Stomach smooth muscle (tissue), 2 donors: ENCODE measurements around the gene BTN1A1.

Experiments used
- H3K27ac ChIP-seq: one replicate; pipeline ENCODE4 v1.7.0; 2013; ENCODE audit warnings: mild to moderate bottlenecking, low read length, inconsistent platforms
- H3K27me3 ChIP-seq, 2 donors: one replicate each; pipeline ENCODE4 v1.7.0; 2013; ENCODE audit warnings: low read length in 2 of 2; ENCODE audit not compliant: insufficient read depth in 2 of 2, control insufficient read depth in 1 of 2
- H3K36me3 ChIP-seq, 2 donors: one replicate each; pipeline ENCODE4 v1.7.0; 2013; ENCODE audit warnings: low read length in 2 of 2; ENCODE audit not compliant: control insufficient read depth in 2 of 2, insufficient read depth in 2 of 2
- H3K4me1 ChIP-seq: one replicate; pipeline ENCODE4 v1.7.0; 2013; ENCODE audit warnings: low read length; ENCODE audit not compliant: control insufficient read depth, insufficient read depth
- H3K4me3 ChIP-seq, 2 donors: one replicate each; pipeline ENCODE4 v1.7.0; 2013; ENCODE audit warnings: low read length in 2 of 2
- H3K9ac ChIP-seq, 2 donors: one replicate each; pipeline ENCODE4 v1.7.0; 2013; ENCODE audit warnings: low read length in 2 of 2, mild to moderate bottlenecking in 1 of 2
- H3K9me3 ChIP-seq, 2 donors: one replicate each; pipeline ENCODE4 v1.7.0; 2013; ENCODE audit warnings: low read length in 2 of 2; ENCODE audit not compliant: control insufficient read depth in 2 of 2
- donor health status: healthy.
- donor health status: Pancreatic carcinoma.

Gene BTN1A1

DNA sequence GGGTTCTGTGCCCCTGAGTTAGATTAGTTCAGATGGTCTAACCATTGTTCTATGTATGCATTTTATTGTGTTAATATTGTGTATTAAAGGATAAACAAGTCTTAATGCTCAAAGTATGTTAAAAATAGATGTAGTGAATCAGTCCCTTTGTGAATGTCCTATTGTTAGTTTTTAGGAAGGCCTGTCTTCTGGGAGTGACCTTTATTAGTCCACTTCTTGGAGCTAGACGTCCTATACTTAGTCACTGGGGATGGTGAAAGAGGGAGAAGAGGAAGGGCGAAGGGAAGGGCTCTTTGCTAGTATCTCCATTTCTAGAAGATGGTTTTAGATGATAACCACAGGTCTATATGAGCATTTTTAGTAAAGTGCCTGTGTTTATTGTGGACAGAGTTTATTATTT is 25.7 kb downstream of the BTN1A1 start:
- Histone ChIP-seq H3K4me1 (peaks cover 6% of the 10 kb centered on the region), H3K4me3 (no peak overlapping the region), H3K36me3 (no peaks in the 10 kb centered on the region), H3K27ac (no peak overlapping the region), H3K9ac (no peak overlapping the region), H3K9me3 (no peaks in the 10 kb centered on the region), H3K27me3 (no peaks in the 10 kb centered on the region)

DNA sequence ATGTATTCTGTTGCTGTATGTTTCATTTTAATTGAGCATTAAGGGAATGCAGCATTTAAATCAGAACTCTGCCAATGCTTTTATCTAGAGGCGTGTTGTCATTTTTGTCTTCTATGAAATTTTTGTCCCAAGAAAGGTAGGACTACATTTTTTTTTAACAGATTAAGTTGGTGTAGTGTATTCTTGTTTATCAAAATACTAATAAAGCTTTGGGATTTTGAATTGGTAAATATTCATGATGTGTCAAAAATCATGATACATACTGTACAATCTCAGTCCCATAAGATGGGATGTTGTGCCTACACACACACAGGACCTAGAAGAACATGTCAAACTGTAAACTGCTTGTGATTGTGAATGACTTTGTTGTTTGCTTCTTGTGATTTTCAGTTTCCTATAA is 26.8 kb downstream of the BTN1A1 start:
- H3K27ac ChIP-seq: no peak overlapping the region
- no peaks in the 10 kb centered on the region for H3K36me3 ChIP-seq
- no peaks in the 10 kb centered on the region for H3K9me3 ChIP-seq
- no peak overlapping the region for H3K9ac ChIP-seq
- H3K27me3 ChIP-seq: no peaks in the 10 kb centered on the region
- H3K4me1 ChIP-seq: peaks cover 6% of the 10 kb centered on the region
- no peak overlapping the region for H3K4me3 ChIP-seq

DNA sequence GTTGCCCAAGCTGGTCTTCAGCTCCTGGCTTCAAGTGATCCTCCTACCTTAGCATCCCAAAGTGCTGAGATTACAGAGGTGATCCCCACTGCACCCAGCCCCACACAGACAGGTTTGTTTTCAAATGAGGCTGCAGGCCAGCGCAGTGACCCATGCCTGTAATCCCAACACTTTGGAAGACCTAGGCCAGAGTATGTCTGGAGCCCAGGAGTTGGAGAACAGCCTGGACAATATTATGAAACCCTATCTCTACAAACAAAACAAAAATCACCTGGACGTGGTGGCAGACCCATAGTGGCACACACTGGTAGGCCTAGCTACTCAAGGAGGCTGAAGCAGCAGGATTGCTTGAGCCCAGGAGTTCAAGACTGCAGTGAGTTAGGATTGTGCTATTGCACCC is 30.1 kb downstream of the BTN1A1 start:
- H3K4me1 ChIP-seq: no peaks in the 10 kb centered on the region
- no peaks in the 10 kb centered on the region for H3K36me3 ChIP-seq
- no peak overlapping the region for H3K9ac ChIP-seq
- H3K27me3 ChIP-seq: no peaks in the 10 kb centered on the region
- H3K4me3 ChIP-seq: no peak overlapping the region
- H3K27ac ChIP-seq: no peak overlapping the region
- no peaks in the 10 kb centered on the region for H3K9me3 ChIP-seq

DNA sequence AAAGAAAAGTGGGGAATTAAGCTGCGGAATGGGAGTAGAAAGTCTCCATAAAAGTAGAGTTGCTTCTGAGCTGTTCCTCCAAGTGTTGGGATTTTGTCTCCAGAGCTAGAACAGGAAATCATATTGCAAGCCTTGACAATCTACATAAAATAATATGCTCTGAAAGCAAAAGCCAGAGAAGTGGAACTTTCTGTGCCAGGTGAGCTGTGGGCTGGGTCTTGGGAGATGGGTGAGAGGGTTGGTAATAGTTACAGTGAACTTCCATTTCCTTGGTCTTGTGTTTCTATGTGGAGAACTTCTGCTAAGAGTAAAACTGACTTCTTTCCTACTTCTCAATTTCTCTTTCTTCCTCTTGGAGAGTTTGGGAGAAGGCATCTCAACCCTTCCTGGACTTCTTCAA is 31.8 kb downstream of the BTN1A1 start:
- no peaks in the 10 kb centered on the region for H3K36me3 ChIP-seq
- no peak overlapping the region for H3K9ac ChIP-seq
- H3K4me3 ChIP-seq: no peak overlapping the region
- H3K4me1 ChIP-seq: peaks cover 10% of the 10 kb centered on the region
- H3K27ac ChIP-seq: no peak overlapping the region
- H3K9me3 ChIP-seq: no peaks in the 10 kb centered on the region
- no peaks in the 10 kb centered on the region for H3K27me3 ChIP-seq

DNA sequence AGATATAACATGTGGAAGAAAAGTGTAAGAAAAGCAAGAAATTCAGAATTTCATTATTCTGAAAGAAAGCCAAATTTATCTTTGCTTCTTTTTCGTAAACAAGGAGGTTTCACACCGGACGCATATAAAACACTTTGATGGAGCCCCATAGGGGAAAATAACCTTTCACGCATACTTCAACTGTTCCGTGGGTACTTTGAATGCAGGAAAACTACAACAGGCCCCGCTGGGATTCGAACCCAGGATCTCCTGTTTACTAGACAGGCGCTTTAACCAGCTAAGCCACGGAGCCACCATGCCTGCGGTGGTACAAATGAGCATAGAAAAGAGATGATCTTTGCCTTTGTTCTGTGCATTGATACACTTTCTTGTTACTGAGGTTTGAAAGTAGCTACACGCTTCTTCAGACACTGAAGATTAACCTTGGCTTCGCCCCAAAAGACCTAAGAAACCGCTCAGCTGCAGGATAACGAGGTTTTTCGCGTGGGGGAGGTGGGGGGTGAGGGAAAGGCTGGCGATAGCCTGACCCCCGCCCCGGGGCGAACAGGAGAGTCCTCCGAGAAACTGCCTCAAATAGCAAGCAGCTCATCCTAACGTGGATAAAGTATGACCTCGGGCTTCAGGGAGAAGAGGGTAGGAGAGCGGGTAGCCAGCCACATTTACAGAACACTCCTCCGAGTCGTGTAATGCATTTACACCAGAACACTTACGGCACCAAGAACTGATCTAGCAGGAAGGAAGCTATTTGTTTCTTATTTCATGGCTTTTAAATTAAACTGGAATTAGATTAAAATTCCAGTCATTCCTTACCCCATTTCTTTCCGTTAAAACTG is 32.8 kb downstream of the BTN1A1 start:
- no peaks in the 10 kb centered on the region for H3K36me3 ChIP-seq
- H3K27ac ChIP-seq: peak overlapping the region; percentile 77
- H3K9ac ChIP-seq: peak overlapping the region; percentile 65 to 76
- peaks cover 15% of the 10 kb centered on the region for H3K4me1 ChIP-seq
- H3K27me3 ChIP-seq: no peaks in the 10 kb centered on the region
- no peaks in the 10 kb centered on the region for H3K9me3 ChIP-seq
- H3K4me3 ChIP-seq: peak overlapping the region; percentile 76 to 81

DNA sequence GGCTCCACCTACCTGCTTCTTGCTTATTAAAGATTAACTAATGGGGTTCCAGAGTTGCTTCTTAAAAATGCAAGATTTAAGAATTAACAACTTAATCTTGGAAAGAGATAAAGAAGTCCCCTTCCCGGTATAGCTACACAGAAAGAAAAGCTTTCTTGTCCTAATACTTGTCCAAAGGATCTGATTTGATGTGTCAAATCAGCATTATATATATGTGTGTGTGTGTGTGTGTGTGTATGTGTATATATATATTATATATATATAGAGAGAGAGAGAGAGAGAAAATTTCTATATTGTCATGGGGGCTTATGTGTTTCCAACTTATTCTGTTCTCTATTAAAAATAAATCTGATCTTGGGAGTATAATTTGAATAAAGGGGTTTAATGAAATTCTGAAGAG is 33.4 kb downstream of the BTN1A1 start:
- H3K4me1 ChIP-seq: peaks cover 15% of the 10 kb centered on the region
- H3K4me3 ChIP-seq: peak overlapping the region; percentile 76 to 81
- no peaks in the 10 kb centered on the region for H3K9me3 ChIP-seq
- no peaks in the 10 kb centered on the region for H3K27me3 ChIP-seq
- peak overlapping the region; percentile 65 to 76 for H3K9ac ChIP-seq
- peak overlapping the region; percentile 77 for H3K27ac ChIP-seq
- no peaks in the 10 kb centered on the region for H3K36me3 ChIP-seq

DNA sequence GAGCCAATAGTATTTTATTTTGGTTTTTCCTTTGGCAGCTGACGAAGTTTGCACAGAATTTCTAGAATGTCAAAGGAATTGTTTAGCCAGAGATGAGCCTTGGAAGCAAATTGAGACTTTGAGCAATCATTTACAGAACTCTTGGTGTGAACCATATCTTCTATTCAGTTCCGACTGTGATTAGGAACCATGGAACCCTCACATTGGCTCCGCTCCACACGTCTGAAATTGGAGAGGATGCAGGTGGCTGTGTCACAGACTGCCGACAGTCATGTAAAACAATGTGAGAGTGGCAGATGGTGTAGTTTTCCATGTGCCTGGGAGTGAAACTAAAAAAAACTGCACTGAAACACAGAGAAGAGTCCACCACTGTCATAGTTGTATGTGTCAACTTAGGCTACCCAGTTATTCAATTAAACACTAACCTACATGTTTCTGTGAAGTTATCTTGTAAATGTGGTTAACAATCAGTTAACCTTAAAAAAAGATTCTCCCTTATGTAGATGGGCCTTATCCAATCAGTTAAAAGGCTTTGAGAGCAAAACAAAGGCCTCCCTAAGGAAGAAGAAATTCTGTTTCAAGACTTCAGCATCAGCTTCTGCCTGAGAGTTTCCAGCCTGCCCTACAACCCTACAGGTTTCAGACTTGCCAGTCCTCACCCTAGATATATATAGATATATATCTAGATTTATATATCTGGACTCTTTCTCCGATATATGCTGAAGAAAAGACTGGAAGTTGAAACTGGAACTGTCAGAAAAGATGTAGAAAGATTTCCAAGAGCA is 34.8 kb downstream of the BTN1A1 start:
- Histone ChIP-seq H3K9ac (no peak overlapping the region), H3K27ac (no peak overlapping the region), H3K36me3 (peaks cover 0 to 1% of the 10 kb centered on the region in 2 donors), H3K27me3 (no peaks in the 10 kb centered on the region), H3K4me3 (no peak overlapping the region), H3K9me3 (no peaks in the 10 kb centered on the region), H3K4me1 (peaks cover 26% of the 10 kb centered on the region)

DNA sequence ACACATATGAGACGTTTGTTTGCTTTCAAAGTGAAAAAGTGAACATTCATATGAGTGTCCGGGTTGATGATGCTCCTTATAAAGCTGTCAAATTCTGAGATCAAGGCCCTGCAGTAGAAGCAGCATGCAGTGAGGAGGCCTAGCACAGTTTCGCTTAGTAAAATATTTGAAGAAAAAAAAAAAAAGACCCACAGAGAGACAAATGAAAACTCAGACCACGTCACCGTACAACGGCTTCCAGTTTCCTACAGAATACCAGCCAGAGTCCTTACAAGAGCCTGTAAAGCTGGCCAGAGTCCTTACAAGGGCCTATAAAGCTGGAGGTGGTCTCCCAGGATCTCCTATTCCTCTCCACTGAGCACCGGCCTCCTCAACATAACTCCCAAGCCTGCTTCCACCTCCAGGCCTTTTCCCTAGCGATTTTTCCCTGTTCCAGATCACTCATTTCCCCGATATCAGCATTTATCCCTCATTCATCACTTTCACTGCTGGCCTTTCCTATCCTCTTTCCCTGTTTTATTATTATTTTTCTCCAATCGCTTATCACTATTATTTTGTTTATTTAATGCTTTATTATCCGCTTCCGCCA is 36.6 kb downstream of the BTN1A1 start:
- Histone ChIP-seq H3K9ac (peak overlapping the region; percentile 87 to 95), H3K9me3 (no peaks in the 10 kb centered on the region), H3K27me3 (no peaks in the 10 kb centered on the region), H3K4me3 (peak overlapping the region; percentile 92 to 93), H3K27ac (peak overlapping the region; percentile 96), H3K36me3 (peaks cover 0 to 4% of the 10 kb centered on the region in 2 donors), H3K4me1 (peaks cover 28% of the 10 kb centered on the region)

DNA sequence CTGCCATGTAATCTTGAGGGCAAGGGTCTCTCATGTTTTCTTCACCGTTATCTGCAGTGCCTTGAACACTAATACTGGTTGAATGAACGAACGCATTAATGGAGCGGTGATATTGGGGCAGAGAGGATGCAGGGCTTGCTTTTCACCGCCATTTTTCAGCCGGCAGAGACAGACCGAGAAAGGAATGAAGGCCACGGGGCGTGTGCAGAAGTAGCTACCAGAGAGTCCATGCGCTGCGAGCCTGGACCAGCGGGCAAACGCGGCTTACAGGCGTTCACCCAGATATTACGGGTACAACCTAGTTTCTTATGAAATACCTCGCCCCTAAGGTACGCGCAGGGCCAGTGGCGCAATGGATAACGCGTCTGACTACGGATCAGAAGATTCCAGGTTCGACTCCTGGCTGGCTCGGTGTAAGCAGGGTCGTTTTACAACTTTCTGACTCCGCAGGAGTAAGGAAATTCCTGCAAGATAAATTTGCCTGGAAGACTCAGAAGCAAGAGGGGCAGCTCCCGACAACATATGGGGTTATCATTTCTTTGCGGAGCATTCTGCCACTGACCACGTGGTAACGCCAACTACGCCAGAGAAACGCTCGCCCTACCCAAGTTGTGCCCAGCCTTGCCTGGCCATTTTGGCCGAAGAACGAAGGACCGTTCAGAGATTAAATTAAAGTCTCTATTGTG is 37.2 kb downstream of the BTN1A1 start:
- peaks cover 28% of the 10 kb centered on the region for H3K4me1 ChIP-seq

DNA sequence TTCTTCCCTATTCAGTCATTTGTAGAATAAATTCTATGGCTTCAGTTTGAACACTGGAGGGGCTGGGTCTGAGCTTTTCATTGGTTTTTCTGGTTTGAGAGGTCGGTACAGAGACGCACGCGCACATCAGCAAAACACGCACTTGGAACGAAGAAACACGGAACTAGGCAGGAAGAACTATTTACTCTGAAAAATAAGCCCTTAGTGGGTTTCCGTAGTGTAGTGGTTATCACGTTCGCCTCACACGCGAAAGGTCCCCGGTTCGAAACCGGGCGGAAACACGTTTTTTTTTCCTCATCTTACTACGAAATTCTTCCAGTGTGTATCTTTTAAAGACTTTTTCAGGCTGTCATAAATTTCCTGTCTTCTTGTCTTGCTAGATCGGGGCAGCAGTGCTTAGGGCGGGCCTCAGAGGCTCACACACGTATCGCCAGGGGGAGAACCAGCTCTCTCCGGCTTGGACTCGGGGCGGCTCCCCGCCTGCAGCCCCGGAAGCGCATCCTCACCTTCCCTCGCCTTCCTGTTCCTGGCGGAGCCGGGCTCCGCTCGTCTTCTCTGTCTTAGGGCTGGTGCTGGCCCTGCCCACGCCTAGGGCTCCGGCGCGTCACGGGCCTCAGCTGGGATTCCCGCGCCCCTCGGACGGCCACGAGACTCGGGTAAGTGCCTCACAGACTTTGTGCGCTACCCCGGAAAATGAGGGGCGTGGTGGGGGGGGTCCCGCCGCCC is 37.9 kb downstream of the BTN1A1 start, which contains the start of gene HMGN4:
HMGN4 (plus strand) TSS at position 521 of the 726 bp plus-strand sequence. CDS start 6,841 bp downstream, outside the sequence.
- Histone ChIP-seq H3K27ac (peak within 1 kb of the TSS; percentile 96), H3K4me1 (peaks cover 28% of the 10 kb centered on the region), H3K36me3 (peaks cover 6 to 10% of the 10 kb centered on the region in 2 donors), H3K4me3 (peak within 1 kb of the TSS; percentile 92 to 93), H3K9me3 (no peaks in the 10 kb centered on the region), H3K27me3 (no peaks in the 10 kb centered on the region), H3K9ac (peak within 1 kb of the TSS; percentile 87 to 95)

More for the DNA sequence above, 37.2 kb downstream of the BTN1A1 start:
- H3K4me3 ChIP-seq: peak overlapping the region; percentile 92 to 93
- peaks cover under 1 to 5% of the 10 kb centered on the region in 2 donors for H3K36me3 ChIP-seq
- H3K27ac ChIP-seq: peak overlapping the region; percentile 96
- H3K9ac ChIP-seq: peak overlapping the region; percentile 87 to 95
- H3K27me3 ChIP-seq: no peaks in the 10 kb centered on the region
- no peaks in the 10 kb centered on the region for H3K9me3 ChIP-seq
